ENCODE results near the gene TEAD4.
"Not testable (repeated sequence)": the region's sequence is repeated elsewhere in the genome, so short reads cannot be mapped to it uniquely, and the experiment has no call there.

Gene TEAD4

DNA sequence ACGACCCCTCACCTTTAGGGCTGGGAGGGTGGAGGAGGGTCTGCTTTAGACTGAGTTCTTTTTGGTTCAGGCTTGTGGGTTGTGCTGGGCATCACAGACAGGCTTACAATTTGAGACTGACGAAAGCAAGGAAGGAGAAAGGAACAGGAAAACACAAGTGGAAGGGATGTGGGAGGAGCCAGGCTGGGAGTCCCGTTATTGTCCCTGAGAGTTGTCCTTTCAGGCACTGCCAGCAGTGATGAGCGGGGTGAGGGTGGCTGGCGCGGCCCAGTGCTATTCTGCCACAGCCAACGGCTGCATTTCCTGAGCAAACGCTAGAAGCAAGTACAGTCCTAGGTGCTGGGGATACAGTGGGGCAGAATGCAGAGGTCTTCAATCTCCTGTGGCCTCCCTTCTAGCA, 88.8 kb downstream of the TEAD4 start:
- DNase-seq (ENCODE audit: low read depth in 2 of 2) = no peak

DNA sequence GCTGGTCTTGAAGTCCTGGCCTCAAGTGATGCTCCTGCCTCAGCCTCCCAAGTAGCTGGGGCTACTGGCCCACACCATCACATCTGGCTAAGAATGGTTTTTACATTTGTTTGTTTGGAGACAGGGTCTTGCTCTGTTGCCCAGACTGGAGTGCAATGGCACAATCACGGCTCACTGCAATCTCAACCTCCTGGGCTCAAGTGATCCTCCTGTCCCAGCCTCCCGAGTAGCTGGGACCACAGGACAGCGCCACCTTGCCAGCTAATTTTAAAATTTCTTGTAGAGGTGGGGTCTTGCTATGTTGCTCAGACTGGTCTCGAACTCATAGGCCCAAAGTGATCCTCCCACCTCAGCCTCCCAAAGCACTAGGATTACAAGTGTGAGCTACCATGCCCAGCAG, 89.3 kb downstream of the TEAD4 start:
- DNase-seq (ENCODE audit: low read depth in 2 of 2) = no peak

DNA sequence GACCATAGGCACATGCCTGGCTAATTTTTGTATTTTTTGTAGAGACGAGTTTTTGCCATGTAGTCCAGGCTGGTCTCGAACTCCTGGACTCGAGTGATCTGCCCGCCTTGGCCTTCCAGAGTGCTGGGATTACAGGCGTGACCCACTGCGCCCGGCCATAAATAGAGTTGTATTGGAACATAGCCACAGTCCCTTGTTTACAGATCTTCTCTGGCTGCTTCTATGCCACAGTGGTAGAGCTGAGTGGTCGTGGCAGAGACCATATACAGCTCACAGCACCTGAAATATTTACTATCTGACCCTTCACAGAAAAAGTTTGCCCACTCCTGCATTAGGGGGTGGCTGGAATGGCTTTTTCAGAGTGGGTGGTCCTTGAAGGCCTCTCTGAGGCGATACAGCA, 90.0 kb downstream of the TEAD4 start:
- no peak for DNase-seq (ENCODE audit: low read depth in 2 of 2)

DNA sequence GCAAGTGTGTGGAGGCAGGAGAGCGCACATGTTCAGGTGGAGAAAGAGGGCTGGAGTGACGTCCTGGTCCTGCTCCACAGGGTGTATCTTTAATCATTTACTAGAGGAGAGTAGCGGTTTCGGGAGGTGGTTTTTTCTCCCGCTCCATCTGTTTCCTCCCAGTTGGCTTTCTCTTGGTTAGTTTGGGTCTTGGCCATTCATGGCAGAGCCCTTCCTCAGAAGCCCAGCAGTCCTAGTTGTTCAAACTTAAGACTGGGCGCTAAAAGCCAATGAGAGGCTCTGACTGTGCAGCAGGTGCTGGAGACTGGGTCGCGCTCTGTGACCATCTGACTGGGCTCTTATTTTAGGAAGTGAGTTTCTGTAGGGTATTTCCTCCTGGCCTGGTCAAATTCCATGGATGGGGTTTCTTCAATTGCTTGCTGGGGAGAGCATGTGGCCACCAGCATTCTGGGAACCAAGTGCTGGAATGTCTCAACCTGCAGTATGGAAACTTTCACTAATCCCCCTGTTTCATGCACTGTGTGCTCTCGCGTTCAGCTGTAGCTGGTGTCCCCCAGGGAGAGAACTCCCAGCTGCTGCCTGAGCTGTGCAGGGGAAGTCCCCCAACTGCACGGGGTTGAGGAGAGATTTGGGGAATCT, 90.5 kb downstream of the TEAD4 start:
- no peak for DNase-seq (ENCODE audit: low read depth in 2 of 2)

DNA sequence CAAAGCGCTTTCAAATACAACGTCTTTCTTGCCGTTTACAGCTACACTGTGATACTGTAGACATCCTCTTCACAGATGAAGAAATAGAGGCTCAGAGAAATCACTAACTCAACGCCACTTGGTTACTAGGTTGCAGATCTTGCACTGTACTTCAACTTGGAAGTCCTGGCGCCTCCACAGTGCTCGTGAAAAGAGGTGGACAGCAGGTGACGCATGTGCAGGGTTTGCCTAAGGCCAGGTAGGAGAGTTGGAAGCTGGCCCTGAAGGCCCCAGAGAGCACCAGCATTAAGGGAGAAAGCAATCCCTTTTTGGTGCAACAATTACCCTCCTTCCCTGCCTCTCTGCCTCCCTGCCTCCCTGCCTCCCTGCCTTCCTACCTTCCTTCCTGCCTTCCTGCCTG, 95.2 kb downstream of the TEAD4 start:
- DNase-seq (ENCODE audit: low read depth in 2 of 2) = no peak

DNA sequence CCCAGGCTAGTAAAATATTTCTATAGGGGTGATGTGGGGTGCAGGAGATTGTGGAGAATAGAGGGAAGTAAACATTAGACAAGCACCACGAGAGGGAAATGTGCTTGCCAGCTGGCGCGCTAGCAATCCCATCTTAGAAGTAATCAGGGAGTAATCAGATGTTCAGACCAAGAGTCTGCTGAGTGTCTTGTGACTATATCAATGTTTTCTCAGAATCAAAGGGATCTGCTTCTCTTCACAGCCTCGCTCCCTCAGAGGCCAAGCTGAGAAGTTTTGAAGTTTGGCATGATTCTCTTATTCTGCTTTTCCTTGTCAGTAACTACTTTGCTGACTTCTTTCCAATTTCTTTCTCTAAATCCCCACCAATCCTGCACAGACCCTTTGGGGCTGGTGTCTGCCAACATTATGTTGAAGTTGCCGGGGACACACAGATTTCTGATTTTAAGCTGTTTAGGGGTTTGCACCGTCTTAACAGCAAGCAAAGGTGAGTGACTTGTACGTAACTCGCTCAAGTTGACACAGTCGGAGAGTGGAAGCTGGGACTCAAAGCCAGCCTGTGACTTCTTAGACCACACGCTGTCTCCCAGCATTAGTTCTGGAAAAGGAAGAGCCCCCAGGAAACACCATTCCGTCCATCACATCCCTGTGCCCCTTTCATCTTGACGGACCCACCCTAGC, 96.0 kb downstream of the TEAD4 start:
- DNase-seq (ENCODE audit: low read depth in 2 of 2) = no peak

DNA sequence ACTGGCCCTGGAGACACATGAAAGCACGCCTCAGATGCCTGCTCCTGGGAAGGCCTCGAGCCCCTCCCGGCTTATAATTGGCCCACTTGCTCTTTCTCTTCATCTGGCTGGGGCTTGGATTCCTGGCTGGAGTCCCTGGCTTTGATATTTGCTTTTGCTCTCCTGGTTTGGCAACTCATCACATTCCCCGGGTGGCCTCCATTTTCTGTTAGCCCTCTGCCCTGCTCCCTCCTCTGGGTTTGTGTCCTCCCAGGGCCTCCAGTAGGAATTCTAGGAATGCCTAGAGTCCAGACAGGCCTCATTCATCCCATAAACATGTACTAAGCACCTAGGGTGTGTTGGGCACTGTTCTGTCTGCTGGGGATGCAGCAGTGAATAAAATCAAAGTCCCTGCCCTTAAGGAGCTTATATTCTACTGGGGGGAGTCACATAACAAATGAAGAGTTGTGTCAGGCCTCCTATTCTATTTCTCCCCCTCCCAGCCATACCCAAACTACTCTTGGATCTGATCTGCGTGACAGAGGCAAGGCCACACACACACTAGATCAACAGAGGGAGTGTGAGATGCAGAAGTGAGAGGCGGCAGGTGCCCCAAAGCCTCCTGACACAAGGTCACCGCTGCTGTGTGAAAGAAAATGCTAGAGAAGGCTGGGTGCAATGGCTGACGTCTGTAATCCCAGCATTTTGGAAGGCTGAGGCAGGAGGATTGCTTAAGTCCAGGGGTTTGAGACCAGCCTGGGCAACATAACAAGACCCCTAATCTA, 96.7 kb downstream of the TEAD4 start:
- DNase-seq (ENCODE audit: low read depth in 2 of 2) = no peak

DNA sequence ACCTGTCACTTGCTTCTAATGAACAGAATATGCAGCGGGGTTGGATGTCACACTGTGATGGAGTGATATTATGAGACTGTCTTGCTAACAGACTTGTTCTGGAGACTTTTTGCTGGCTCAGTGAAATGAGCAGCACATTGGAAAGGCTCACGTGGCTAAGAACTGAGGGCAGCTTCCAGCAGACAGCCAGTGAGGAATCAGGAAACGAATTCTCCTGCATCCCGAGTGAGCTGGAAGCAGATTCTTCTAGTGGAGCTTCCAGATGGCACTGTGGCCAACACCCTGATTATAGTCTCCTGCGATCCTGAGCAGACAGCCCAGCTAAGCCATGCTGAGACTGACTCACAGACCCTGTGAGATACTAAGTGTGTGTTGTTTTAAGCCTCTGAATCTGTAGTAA, 101.9 kb downstream of the TEAD4 start:
- no peak for DNase-seq (ENCODE audit: low read depth in 2 of 2)

DNA sequence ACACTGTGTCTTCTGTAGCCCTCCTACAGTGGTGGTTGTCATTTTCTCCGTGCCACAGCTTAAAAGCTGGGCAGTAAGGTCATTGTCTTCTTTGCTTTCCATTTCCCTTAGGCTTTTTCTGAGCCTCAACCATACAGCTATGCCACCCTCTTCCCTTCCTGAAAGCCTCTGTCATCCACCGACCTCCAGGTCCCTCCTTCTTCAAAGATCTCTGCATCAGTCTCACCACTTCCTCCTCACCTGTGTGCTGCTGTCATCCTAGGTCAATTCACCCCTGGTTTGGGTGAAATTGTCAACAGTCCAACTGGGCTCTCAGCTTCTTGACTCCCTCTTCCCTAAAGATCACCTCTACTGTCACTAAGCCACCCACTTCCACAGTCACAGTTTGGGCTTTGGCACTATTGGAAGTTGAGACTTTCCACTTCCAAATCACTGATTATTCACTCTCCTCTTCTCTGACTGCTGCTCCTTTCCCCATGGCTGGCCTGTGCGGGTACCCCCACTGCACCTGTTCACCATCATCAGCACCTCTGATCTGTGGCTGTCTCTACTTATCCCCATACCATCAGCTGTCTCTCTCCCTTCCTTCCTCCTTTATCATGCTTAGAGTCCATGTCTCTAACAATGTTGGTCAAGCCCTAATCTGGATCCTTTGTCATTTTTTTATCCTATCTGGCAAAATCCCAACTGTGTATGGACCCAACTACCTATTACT, 102.5 kb downstream of the TEAD4 start:
- no peak for DNase-seq (ENCODE audit: low read depth in 2 of 2)

DNA sequence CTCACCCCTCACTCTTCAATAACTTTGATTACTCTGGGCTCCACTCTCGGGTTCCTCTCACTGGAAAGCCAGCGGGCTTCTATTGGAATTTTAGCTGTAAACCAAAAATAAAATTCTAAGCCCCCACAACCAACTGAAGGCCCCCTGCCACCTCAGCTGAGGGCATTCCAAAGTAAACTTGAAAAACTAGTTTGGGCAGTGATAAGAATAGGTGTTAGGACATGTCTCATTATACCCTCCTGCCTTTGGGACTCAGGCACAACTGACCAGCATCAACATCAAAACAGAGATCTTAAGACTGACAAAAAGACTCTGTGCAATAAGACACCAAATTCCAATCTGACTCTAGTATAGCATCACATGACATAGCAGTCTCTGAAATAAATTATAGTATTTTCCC, 106.1 kb downstream of the TEAD4 start:
- DNase-seq (ENCODE audit: low read depth in 2 of 2) = no peak

DNA sequence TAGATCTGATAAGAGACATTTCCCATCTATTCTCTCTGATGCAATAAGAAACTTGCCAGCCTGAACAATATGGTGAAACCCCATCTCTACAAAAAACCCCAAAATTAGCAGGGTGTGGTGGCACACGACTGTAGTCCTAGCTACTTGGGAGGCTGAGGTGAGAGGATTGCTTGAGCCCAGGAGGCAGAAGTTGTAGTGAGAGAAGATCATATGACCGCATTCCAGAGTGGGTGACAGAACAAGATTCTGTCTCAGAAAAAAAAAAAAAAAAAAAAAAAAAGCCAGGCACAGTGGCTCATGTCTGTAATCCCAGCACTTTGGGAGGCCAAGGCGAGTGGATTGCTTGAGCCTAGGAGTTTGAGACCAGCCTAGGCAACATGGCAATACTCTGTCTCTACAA, 106.6 kb downstream of the TEAD4 start:
- DNase-seq (ENCODE audit: low read depth in 2 of 2) = not testable (repeated sequence)

DNA sequence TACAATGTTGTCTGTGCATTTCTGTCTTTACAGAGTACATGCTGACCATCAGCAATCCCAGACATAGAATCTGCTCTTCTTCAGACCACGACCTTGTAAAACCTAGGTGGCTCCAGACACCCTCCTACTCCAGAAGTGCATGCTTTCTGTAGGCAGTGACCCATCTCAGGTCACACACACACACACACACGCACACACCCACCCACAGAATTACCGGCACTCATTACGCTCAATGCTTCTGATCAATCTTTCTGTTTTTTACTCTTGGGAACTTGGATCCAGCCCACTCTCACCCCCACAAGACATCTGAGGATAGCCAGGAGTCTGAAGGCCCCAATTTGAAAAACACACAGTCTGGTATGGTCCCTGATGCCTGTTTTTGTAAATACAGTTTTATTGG, 110.5 kb downstream of the TEAD4 start:
- DNase-seq (ENCODE audit: low read depth in 2 of 2) = no peak

DNA sequence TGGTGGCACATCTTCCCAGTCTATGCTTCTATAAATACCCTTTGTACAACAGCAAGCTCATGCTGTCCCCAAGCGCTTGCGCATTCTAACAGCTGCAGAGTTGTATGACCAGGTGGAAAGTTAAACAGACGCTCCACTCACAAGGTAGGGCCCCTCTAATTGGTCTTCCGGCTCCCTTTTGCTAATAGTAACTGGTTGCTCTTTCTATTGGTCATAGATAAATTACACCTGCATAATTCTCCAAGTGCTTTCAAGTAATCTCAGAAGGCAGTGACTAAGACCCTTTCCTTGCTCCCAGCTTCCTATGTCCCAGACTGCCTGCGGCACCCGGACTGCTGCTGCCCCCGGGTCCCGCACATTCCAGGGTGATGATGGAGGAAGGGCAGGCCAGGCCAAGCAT, 111.9 kb downstream of the TEAD4 start:
- no peak for DNase-seq (ENCODE audit: low read depth in 2 of 2)

DNA sequence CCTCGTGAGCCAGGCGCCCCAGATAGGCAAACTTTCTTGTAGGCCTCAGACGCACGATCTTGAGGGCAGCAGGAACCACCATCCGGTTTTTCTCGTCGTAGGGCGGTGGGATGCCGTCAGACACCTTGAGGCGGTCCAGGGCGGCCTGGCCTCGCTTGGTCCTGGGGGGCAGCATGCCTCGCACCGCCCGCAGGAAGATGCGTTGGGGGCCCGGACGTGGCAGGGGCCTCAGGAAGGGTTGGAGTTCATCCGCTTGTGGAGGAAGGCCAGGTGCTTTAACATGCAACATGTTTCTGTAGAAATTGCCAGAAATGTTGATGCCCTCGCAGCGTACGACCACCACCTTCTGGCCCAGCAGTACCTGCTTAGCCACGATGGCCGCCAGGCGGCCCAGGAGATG, 112.5 kb downstream of the TEAD4 start:
- no peak for DNase-seq (ENCODE audit: low read depth in 2 of 2)

DNA sequence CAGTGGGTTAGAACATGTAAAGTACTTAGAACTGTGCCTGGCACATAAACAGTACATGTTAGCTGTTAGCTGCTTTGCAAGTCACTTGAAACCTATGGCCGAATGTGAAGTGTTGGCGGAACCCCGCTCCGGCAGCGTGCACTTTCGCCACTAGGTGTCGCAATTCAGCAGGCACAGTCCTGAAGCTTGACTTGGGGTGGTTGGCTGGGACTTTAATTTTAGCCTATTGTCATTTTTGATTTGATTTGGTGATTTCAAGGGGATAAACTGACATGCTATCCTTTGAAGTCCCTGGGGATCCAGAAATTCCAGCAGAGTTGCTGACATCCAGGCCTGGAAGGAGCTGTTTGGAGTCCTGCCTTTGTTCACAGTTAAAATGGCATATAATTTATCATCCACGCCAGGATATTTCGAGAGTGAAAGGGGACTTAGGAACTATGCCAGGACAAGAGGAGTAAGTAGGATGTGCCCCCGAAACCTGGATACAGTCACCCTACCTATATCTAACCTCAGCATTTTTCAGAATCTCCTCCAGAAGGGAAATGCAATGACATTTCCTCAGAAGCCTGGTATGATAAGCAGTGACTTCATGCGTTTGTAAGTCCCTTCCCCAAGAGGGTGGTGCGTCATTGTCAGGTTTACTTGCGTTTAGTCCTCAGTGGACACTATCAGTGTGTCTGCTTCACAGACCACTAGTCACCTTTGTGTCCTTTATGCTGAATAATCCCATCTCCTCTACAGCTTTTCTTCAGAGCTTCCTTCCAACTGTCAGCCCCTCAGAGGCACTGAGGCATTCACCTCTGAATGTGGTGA, 114.4 kb downstream of the TEAD4 start:
- DNase-seq (ENCODE audit: low read depth in 2 of 2) = peak; percentile 60 to 65

DNA sequence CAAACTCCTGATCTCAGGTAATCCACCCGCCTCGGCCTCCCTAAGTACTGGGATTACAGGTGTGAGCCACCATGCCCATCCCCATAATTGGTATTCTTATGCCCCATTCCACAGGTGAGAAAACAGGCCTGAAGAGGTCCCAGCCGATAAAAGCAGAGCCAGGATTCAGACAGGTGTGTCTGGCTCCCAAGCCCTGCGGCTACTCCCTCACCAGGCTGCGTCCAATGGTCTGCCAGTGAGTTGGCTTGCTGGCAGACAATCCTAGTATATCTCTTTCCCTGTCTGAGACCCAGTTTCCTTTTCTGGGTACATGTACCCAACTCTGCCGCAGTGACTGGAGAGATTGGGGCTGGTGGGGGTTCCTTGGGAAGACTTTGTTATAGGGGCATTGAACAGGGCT, 116.1 kb downstream of the TEAD4 start:
- no peak for DNase-seq (ENCODE audit: low read depth in 2 of 2)

DNA sequence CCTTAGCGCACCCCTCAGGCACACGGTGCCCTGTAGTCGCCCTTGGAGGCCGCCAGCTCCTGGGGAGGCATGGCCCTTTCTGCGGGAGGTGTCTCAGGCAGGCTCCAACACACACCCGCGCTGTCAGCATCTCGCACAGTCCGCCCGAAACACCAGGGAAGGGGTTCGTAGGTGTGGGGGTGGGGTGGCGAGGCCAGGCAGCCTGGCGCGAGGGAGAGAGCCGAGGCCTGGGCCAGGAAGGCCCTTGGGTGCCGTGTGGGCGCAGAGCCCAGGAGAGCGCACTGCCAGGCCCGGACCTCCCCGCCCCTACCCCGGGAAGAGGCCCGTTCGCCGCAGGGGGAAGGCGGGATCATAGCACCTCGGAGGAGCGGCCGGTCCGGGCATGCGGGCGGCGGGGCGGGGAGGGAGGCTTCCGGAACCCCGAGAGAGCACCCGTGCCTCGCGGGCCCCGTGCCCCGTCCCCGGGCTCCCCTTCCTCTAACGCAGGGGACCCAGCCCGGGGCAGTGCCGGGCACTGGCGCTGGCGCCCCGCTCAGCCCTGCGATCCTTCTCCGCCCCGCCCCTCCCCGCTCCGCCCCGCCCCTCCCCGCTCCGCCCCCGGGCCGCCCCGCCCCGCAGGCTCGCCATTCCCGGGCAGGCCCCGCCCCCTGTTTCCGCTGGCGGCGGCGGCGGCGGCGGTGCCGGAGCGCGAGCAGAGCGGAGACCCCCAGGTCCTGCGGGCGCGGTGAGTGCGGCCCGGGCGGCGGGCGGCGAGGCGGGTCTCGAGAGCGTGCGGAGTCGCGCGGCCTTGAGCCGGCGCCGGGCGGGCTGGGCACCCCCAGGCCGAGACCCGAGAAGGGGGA, 117.8 kb downstream of the TEAD4 start, which contains the start of gene TSPAN9:
TSPAN9 (plus strand) TSS at position 650 of the 842 bp plus-strand sequence. CDS start 123,815 bp downstream, outside the sequence.
- peak; percentile 30 to 35 for DNase-seq (ENCODE audit: low read depth in 2 of 2)

DNA sequence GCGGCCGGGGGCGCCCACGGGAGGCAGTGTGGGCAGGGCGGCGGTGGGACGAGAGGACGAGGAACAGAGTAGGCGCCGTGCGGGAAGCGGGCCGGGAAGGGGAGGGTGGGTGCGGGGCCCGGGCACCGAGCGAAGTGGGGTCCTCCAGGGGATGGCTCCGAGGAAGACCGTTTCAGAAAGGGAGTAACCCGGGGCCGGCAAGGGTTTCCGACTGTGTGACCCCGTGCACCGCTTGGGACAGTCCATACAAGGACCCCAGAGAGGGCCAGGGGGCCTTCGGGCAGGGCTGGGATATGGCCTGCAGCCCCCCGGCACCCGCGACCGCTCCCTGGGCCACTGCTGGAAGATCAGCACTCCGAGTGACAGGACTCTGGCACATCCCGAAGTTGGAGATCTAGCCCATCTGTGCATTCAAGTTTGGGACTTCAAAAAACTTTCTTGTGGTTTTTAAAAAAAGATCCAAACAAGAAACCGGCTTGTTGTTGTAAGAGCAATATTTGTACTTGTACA, 118.4 kb downstream of the TEAD4 start:
- DNase-seq (ENCODE audit: low read depth in 2 of 2) = no peak

DNA sequence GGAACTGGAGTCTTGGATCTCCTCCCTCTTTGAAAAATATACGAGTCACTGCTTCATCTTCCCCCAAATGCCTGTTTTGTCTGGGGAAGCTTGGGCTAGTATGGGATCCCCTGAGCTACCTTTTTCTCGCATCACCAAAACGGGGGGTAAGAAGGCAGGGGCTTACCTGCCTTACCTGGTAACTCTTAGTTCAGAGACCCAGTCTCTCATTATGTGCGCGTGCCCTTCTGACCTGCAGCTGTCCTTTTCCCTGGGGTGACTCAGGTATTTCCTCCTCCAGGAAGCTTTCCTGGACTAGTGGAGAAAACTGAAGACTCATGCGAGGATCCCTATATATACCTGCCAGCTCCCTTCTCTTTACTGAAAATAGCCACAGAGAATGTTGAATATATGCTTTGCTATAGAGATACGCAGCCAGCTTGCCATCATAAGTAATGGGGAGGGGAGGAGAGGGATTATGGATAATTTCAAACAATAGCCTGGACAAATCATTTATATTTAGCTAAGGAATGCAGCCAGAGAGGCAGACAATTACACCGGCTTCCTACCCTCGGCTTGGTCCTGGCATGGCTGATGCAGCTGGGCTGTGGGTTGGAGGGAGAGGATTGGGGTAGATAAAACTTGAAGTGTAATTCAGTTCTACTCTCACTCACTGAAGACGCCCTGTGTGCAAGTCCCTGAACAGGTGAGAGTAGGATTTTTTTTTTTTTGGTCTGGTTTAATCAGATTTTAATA, 119.1 kb downstream of the TEAD4 start:
- DNase-seq (ENCODE audit: low read depth in 2 of 2) = no peak

DNA sequence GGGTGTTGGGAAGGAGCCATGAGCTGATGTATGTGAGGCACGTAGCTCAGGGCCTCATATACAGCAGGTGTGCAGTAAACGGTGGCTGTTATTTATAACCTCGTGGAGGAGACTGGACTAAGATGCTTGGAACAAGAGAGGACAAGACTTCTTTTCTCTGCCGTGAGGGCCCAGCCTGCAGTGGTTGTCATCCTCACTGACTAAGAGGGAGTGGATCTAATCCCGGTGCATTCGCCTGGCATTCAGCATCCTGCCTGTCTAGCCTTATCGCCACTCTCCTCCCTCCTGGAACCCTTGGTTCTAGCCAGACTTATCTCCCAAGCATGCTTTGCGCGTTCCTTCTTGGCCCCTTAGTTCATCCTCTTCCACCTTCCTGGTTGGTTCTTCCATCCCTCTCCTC, 121.9 kb downstream of the TEAD4 start:
- DNase-seq (ENCODE audit: low read depth in 2 of 2) = no peak
